HepG2 (cell line): ENCODE results near the gene LDLRAD3. TPM values are rescaled to one million over a fixed set of nuclear protein-coding genes. Genes with fewer than 3 reads are reported as not detected.

Experiments used
- ATAC-seq: fragments of 200-7000 bp; cut with Tn5 transposase; 3 replicates; pipeline ENCODE4 v1.9.1; 2020; ENCODE audit warnings: mild to moderate bottlenecking, moderate library complexity
- BruUV-seq: library from RNA; stranded (reverse); fragments of 400-500 nt; replicated peaks from 2 replicates; lab custom pipeline; 2021; lab: Mats Ljungman, UMichigan
- CTCF ChIA-PET: fragments of 300-600 bp; formaldehyde crosslinking; extraction: SDS; loops from one replicate; lab custom pipeline; 2021; ENCODE audit warnings: low total read pairs, inconsistent platforms, low intra/inter-chr PET ratio; lab: Yijun Ruan, JAX
- POLR2A ChIA-PET: fragments of 350-600 bp; sonication (Branson Sonifier 250); formaldehyde crosslinking; loops from one replicate; lab custom pipeline; 2020; ENCODE audit warnings: antibody characterized with exemption, inconsistent platforms; lab: Yijun Ruan, JAX
- DNase-seq: peaks from one replicate; pipeline ENCODE4 v3.0.0-alpha.2; 2015; ENCODE audit warnings: low spot score
- FAIRE-seq: peaks from 3 replicates; lab custom pipeline; 2011; peaks lifted over from hg19 to GRCh38; lab: Jason Lieb, UNC
- H2AFZ ChIP-seq: one replicate; pipeline ENCODE4 v1.6.1; 2011; ENCODE audit warnings: low read length, inconsistent platforms
- H3K27ac ChIP-seq: fragments of 300-600 bp; 3 replicates; pipeline ENCODE4 v1.8.0; 2011; ENCODE audit warnings: mixed run types, mild to moderate bottlenecking, mixed read lengths, low read length, inconsistent platforms; ENCODE audit not compliant: insufficient read depth; ENCODE audit errors: extremely low read length
- H3K27me3 ChIP-seq, 2 experiments: fragments of 200-600 bp in 1 of 2; 2 replicates in 1 of 2; 3 replicates in 1 of 2; pipeline versions ENCODE4 v1.6.0 to v1.8.0; 2011; ENCODE audit warnings: low read length in 2 of 2, mild to moderate bottlenecking in 2 of 2, moderate library complexity in 2 of 2, inconsistent platforms in 1 of 2; ENCODE audit not compliant: insufficient read depth in 2 of 2, control insufficient read depth in 1 of 2
- H3K36me3 ChIP-seq, 2 experiments: fragments of 200-600 bp in 1 of 2; replicated peaks in 1 of 2; 2 replicates in 1 of 2; 3 replicates in 1 of 2; pipeline versions ENCODE4 v1.5.1 to v1.8.0; 2011; ENCODE audit warnings: low read length in 2 of 2, inconsistent platforms in 1 of 2; ENCODE audit not compliant: insufficient read depth in 2 of 2, control insufficient read depth in 1 of 2
- H3K4me1 ChIP-seq: 2 replicates; pipeline ENCODE4 v1.5.1; 2012; ENCODE audit warnings: low read length, inconsistent platforms; ENCODE audit not compliant: insufficient read depth
- H3K4me2 ChIP-seq: 2 replicates; pipeline ENCODE4 v1.6.0; 2011; ENCODE audit warnings: low read depth, low read length, inconsistent platforms
- H3K4me3 ChIP-seq, 3 experiments: fragments of 200-600 bp in 1 of 3; sonication (generic), shearing (Covaris generic) in 1 of 3; replicated peaks in 1 of 3; 2 replicates each; pipeline ENCODE4 v1.5.1; 2011 to 2016; ENCODE audit warnings: low read length in 3 of 3, inconsistent platforms in 2 of 3, low read depth in 2 of 3, mild to moderate bottlenecking in 2 of 3, control low read depth in 1 of 3, mixed read lengths in 1 of 3; ENCODE audit not compliant: insufficient read depth in 1 of 3
- H3K79me2 ChIP-seq: one replicate; pipeline ENCODE4 v1.6.1; 2011; ENCODE audit warnings: low read length, inconsistent platforms; ENCODE audit not compliant: insufficient read depth
- H3K9ac ChIP-seq: 2 replicates; pipeline ENCODE4 v1.6.0; 2011; ENCODE audit warnings: mild to moderate bottlenecking, low read depth, low read length, inconsistent platforms; ENCODE audit not compliant: insufficient read depth
- H3K9me3 ChIP-seq: 2 replicates; pipeline ENCODE4 v1.5.1; 2012; ENCODE audit warnings: mild to moderate bottlenecking, low read length
- H4K20me1 ChIP-seq: 2 replicates; pipeline ENCODE4 v1.6.0; 2011; ENCODE audit warnings: inconsistent platforms, mild to moderate bottlenecking, low read length, moderate library complexity; ENCODE audit not compliant: insufficient read depth
- AKNA ChIP-seq: sonication (generic); formaldehyde crosslinking; IDR thresholded peaks from 2 replicates; pipeline ENCODE4 v1.4.0; 2020; ENCODE audit warnings: missing genetic modification reagents, borderline replicate concordance
- CSRNP1 ChIP-seq: sonication (generic); formaldehyde crosslinking; IDR thresholded peaks from 2 replicates; pipeline ENCODE4 v1.8.1; 2023; ENCODE audit warnings: mild to moderate bottlenecking, missing genetic modification reagents
- RBM22 ChIP-seq: fragments of 200-400 bp; formaldehyde crosslinking; optimal IDR thresholded peaks from 2 replicates; pipeline ENCODE3; 2017; ENCODE audit warnings: mild to moderate bottlenecking, low read length, moderate library complexity
- WGBS: methylation state at CpG from one replicate; pipeline ENCODE4 v1.1.6; 2017; ENCODE audit warnings: low lambda C conversion rate; 5-methylcytosine and 5-hydroxymethylcytosine counted together
- in situ Hi-C: cut with HindIII; loops from 2 replicates; pipeline ENCODE4 v1.10.0; 2017; ENCODE audit warnings: low pct_unique_long_range_greater_than_20kb; ENCODE audit not compliant: extremely low pct_ligation_motif_present
- intact Hi-C: fragments of 100-400 bp; cut with micrococcal nuclease; formaldehyde crosslinking; loops from one replicate; pipeline ENCODE4 v1.10.0; 2022; ENCODE audit not compliant: unreplicated experiment
- polyA plus RNA-seq, 8 experiments: library from polyadenylated mRNA; depleted of rRNA in 3 of 8; stranded (reverse) in 7 of 8; unstranded in 1 of 8; fragments of >200 nt; fragmentation: Illumina TruSeq in 4 of 8; extraction: Trizol in 4 of 8; gene quantifications; 2 replicates each; pipeline versions ENCODE4 v1.2.1 to v1.2.3, GENCODE V29; 2011 to 2016; ENCODE audit warnings: low read depth in 4 of 8, missing spikeins in 1 of 8, mixed read lengths in 1 of 8; ENCODE audit not compliant: insufficient read depth in 1 of 8
- total RNA-seq, 5 experiments: library from RNA; depleted of rRNA; stranded (reverse); fragments of >200 nt; fragmentation: Illumina TruSeq; extraction: Trizol; gene quantifications; 2 replicates each; pipeline ENCODE4 v1.2.3, GENCODE V29; 2016; ENCODE audit warnings: low read depth in 1 of 5

The LDLRAD3 gene
- total and polyA plus RNA-seq, 2 of the 13 experiments (the other 11 are each of a cell fraction or from before 2014, with no cell fraction given), result 0.50 to 0.60 TPM

- TF ChIP-seq AKNA (CRISPR knock-in tag), result no peak
- no peak for TF ChIP-seq RBM22
Measured at GRCh38 chr11:36162883-36163434, 219.1 kb downstream of the LDLRAD3 start (continued).

- Histone ChIP-seq H3K4me1 (no peaks in the 10 kb centered on the region), H3K9me3 (no peaks in the 10 kb centered on the region), H4K20me1 (no peaks in the 10 kb centered on the region), H3K4me3 (no peak overlapping the region), H3K79me2 (no peaks in the 10 kb centered on the region), H3K4me2 (no peak overlapping the region), H3K27me3 (peaks cover 1 to 6% of the 10 kb centered on the region in 2 experiments; a peak in 2 of 5 replicates), H3K27ac (no peak overlapping the region), H2AFZ (no peak overlapping the region), H3K36me3 (no peaks in the 10 kb centered on the region), H3K9ac (no peak overlapping the region)
- no TSS peak for BruUV-seq
- in situ Hi-C loops (no loop called here), intact Hi-C loops (no loop called here)
- TF ChIP-seq CSRNP1 (CRISPR knock-in tag), result no peak
- ATAC-seq, result no peak
- no peak for FAIRE-seq
- ChIA-PET CTCF (no interaction called here), POLR2A (no interaction called here)
- 19% methylated on average over 6 of the region's 6 CpGs for WGBS
- no peak for DNase-seq
Measured at GRCh38 chr11:36164506-36165250, 220.8 kb downstream of the LDLRAD3 start.
